Measurements from ENCODE around the gene C14orf180. TPM values are rescaled to one million over a fixed set of nuclear protein-coding genes. Genes with fewer than 3 reads are reported as not detected.

The C14orf180 gene
- under 1 TPM in 3 of 4 donors, not detected in 1; 0.10 to 0.21 (median 0.20) TPM for polyA plus RNA-seq (ENCODE audit: insufficient read length in 4 of 4)

- no peak for DNase-seq (ENCODE audit: low read depth in 4 of 4, low spot score in 3 of 4)
Observed at GRCh38 chr14:104579507-104579906, at the start of gene C14orf180. Gene C14orf180, plus strand, starts transcription at chr14:104579764. Its CDS starts 6,667 bp downstream, at chr14:104586431.

DNA sequence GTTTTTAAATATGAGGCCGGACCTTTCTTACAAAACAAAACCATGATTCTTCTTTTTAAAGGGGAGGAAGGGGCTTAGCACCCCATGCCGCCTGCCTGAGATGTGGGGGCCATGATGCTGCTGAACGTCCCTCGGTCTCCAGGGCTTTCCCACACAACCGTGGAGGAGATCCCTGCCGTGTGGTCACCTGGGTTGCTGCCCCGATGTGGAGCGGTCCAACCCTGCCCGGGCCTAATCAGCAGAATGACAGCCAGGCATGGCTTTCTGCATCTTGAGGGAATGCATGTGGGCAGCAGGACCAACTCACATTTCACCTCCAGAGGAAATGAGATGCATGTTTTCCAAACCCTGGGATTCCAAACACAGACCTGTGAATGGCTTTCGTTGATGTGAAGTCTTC lies 48.9 kb upstream of the C14orf180 start:
- no peak for DNase-seq (ENCODE audit: low read depth in 4 of 4, low spot score in 3 of 4)

- no peak for DNase-seq (ENCODE audit: low read depth in 4 of 4, low spot score in 3 of 4)
Observed at GRCh38 chr14:104531421-104532190, 48.0 kb upstream of the C14orf180 start.

DNA sequence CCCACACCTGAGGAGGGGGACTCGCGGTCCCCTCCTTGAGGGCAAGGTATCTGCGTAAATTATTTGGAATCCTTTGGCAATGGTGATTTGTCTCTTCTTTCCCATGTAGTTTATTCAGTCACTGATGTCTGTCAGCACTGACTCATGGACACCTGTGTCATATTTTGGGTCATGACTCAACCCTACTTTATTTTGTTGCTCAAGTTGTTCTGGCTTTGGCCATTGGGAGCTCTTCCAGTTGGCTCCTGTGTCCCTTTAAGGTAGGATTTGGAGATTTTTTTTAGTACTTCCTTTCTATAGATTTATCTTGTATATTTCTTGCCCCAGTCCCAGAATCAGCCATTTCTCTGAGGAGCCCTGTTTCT lies 47.4 kb upstream of the C14orf180 start:
- no peak for DNase-seq (ENCODE audit: low read depth in 4 of 4, low spot score in 3 of 4)

DNA sequence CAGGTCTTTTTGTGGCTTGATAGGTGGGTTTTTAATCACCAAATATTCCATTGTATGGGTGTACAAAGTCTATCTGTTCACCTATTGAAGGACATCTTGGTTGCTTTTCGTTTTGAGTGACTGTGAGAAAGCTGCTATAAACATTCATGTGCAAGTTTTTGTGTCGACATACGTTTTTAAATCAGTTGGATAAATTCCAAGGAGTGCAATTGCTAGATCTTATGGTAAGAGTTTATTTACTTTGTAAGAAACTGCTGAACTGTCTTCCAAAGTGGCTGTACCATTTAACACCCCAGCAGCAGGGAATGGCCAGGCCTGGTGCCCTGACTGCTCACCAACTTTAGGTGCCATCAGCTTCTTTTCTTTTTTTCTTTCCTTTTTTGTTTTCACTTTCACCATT lies 45.5 kb upstream of the C14orf180 start:
- no peak for DNase-seq (ENCODE audit: low read depth in 4 of 4, low spot score in 3 of 4)

DNA sequence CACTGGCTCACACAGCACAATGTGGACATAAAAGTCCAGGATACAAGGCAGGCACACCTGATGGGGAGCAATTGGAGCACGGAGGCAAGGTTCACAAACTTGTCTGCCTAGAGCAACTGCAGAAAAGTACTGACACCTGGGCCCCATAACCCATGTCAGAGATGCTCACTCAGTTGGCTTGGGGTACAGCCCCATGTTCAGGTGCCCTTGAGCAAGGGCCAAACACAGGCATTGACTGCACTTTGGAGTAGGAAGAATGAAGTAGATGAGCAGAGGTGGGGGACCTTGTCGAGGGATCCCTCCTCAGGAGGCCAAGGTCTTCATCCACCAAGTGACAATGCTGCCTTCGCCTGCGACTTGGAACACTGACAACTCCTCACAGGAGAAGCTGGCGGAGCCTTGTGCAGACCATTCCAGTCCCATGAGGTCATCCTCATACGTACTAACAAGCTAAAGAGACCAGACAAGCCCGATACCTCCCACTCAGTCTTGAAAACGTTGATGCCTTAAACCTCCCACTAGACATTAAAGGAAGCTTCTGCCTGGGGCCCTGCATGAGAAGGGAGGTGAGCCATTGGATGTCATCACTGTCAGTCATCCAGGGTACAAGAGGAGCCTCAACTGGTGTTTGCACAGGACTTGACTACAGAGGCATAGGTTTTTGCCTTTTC lies 42.5 kb upstream of the C14orf180 start:
- no peak for DNase-seq (ENCODE audit: low read depth in 4 of 4, low spot score in 3 of 4)

- DNase-seq (ENCODE audit: low read depth in 4 of 4, low spot score in 3 of 4) = no peak
Observed at GRCh38 chr14:104537613-104537988, 42.0 kb upstream of the C14orf180 start.

DNA sequence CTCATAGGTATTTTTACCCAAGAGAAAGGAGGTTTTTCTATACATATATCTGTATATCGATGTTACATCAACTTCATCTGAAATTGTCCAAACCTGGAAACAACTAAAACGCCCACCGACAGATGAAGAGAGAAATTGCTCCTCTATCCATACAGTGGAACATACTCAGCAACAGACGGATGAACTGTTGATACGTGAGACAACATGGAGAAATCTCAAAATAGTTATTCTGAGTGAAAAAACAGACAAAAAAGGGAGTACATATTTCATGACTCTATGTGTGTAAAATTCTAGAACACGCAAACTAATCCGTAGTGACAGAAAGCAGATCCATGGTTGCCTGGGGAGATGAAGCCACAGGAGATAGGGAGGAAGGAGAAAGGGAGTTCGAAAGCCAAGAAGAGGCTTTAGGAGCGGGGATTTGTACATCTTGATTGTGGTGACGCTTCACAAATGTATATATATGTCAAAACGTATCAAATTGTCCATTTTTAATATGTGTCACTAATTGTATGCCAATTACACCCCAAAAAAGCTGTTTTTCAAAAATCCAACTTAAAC lies 37.6 kb upstream of the C14orf180 start:
- no peak for DNase-seq (ENCODE audit: low read depth in 4 of 4, low spot score in 3 of 4)

- no peak for DNase-seq (ENCODE audit: low read depth in 4 of 4, low spot score in 3 of 4)
Observed at GRCh38 chr14:104542871-104543830, 36.4 kb upstream of the C14orf180 start.

DNA sequence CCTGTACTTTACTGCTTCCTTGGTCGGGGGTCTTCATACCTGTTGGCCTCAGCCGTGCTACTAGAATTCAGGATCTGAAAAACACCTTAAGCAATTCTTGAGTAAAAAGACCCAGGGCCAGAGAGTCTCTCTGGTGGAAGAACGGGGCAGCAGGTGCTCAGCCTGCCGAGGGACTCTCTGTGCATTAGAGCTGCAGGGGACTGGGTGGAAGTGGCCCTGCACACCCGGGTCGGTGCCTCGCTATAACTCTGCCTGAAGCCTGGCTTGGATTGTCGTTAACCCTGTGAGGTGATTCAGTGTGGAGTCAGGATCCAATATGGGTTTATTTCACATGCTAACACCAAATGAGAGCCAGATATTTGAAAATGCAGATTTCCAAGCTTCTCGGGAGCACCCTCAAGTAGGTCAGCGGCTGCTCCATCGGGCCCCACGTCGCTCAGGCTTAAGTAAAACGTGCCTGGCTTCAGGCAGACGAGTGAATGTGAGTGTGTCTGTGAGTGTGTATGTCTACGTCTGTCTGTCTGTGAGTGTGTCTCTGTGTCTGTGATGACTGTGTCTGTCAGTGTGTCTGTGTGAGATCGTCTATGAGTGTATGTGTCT lies 35.1 kb upstream of the C14orf180 start:
- no peak for DNase-seq (ENCODE audit: low read depth in 4 of 4, low spot score in 3 of 4)

DNA sequence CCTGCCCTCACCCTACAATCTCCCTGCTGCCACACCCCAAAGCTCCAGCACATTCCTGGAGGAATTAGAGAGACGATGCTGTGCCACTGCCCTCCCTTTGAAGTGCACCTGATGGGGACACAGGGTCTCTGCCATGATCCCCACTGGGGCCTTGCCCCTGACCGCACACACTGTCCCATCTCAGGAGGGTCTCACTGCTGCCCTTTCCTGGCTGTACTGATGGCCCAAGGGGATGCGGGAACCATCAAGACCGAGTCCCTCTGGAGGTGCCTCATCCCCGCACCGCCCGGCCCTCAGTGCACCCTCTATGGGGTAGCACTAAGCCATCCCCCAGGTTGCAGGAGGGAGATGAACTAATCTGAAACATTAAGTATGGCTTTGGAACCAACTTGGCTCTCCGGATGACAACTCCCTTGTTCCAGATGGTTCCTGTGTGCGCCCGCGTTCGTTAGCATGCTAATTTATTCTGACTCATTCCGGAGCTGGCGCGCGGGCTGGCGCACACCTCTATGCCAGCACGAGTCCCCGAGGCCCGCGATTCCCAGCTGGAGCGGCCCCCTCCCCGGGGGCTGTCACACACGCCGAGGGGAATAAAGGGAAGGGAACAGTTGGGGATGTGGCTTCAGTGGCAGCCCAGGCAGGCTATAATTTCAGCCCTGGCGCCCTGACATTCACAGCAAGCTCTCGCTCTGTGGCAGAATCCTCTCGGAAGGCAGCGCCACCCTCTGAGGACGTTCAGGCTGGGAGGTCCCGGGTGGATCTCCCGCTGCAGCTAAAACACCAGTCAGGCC lies 34.2 kb upstream of the C14orf180 start:
- no peak for DNase-seq (ENCODE audit: low read depth in 4 of 4, low spot score in 3 of 4)

GRCh38 chr14:104545942-104546501 lies 33.5 kb upstream of the C14orf180 start:
- no peak for DNase-seq (ENCODE audit: low read depth in 4 of 4, low spot score in 3 of 4)

GRCh38 chr14:104546591-104547309 lies 32.8 kb upstream of the C14orf180 start:
- no peak for DNase-seq (ENCODE audit: low read depth in 4 of 4, low spot score in 3 of 4)

DNA sequence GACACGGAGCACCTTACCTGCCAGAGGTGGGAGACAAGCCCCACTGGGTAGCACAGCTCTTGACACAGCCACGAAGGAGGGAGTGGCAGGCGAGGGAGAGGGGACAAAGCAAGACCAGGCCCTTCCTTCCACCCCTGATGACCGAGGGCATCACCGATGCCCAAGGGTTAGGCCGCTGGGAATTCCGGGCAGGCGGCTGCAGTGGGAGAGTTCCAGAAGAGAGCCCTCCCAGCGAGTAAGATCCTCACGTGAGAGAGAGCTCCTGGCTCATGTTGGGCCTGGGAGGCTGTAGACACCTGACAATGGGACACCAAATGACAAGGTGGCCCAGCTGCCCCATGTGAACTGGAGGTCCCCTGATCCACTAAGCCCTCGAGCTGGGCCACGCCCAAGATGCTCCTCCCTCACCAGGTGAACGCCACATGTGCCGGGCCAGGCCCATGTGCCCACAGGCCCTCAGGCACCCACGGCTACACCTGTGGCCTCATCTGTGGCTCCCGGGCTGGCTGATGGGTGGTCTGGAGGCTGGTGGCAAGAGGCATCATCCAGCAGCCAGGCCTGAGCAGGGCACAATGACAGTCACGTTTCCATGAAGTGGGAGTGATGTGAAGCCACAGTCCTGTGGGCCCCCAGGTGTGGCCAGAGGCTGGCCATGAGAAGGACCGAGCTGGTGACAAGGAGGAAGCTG lies 32.1 kb upstream of the C14orf180 start:
- no peak for DNase-seq (ENCODE audit: low read depth in 4 of 4, low spot score in 3 of 4)

- no peak for DNase-seq (ENCODE audit: low read depth in 4 of 4, low spot score in 3 of 4)
Observed at GRCh38 chr14:104547998-104548700, 31.4 kb upstream of the C14orf180 start.

DNA sequence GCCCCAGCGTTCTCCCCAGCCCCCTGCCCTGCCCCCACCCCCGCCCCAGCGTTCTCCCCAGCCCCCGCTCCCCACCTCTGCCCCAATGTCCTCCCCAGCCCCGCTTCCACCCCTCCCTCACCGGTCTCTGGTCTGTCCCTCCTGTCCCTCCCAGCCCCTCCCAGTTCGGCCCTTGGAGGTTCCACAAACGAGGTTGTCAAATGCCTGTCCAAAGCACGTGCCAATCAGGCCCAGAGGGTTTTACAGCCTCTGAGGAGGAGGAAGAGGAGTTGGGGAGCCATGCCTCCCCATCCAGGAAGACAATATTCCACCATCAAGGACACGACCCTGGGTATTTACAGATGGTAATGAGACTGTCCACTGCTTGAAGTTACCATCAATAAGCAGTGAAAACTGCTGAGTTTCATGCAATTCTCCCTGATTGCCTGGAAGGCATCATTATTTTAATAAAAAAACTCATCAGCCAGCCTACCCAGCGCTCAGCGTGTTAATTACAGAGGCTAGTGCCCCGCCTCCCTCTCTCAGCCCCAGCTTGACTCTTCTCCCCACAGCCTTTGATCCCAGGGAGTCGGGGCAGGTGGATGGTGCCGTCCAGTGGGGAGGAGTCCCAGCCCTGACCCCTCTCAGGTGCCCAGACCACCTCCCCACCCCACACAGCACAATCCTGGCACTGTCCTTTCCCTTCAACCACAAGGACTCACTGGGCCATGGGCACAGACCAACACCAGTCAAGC lies 30.6 kb upstream of the C14orf180 start:
- DNase-seq (ENCODE audit: low read depth in 4 of 4, low spot score in 3 of 4) = no peak
